HG02759 (cell line): ENCODE results near the gene BRSK2.

Experiments
- ATAC-seq: cut with Tn5 transposase; IDR thresholded peaks from one replicate; pipeline ENCODE4 v1.9.1; 2021; ENCODE audit warnings: mild to moderate bottlenecking, moderate library complexity; ENCODE audit not compliant: unreplicated experiment

Gene BRSK2

GRCh38 chr11:1479006-1479677 lies 89.4 kb downstream of the BRSK2 start:
- no peak for ATAC-seq

- ATAC-seq, result no peak
These were observed 90.0 kb downstream of the BRSK2 start for GRCh38 chr11:1479678-1480118.

- no peak for ATAC-seq
These were observed 90.4 kb downstream of the BRSK2 start for GRCh38 chr11:1480191-1480554.

DNA sequence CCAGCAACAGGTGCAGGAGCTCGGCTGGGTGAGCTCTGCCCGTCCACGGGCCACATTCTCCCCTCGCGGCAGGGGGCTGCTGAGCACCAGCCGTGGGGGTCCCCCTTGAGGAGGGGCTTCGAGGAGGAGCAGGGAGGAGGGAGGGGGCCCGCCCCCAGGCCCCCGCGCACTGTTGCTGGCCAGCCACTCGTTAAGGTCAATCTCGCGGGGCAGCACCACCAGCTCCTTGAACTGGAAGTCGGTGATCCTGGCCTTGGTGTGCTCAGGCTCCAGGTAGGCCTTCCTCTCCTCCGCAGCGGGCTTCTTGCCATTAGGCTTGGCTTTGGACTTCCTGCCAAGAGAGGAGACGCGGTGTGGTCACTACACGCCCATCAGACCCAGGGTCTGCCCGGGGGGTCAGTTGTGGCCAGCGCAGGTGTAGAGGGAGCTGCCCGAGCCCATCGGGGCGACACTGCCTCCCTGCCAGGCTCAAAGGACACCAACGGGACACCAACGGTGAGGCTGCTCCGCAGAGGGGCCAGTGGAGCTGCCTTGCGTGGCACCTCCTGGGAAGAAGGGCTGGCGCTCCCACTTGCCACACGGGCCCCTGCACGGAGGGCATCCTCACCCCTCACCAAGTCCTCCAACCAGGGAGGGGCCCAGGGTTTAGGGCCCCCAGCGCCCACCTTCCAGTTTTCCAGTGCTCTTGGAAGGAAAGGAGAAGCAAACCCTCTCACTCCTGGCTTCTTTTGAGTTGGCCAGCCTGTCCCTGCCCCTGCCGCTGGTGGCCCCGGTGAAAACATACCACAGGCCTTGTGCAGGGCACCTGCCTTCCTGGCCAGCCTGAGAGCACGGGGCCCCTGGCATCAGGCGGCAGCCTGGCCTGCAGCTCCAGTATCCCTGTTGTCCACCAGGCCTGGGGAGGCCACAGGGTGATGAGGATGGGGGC lies 91.1 kb downstream of the BRSK2 start:
- ATAC-seq, result no peak

- no peak for ATAC-seq
These were observed 91.7 kb downstream of the BRSK2 start for GRCh38 chr11:1481483-1481825.

DNA sequence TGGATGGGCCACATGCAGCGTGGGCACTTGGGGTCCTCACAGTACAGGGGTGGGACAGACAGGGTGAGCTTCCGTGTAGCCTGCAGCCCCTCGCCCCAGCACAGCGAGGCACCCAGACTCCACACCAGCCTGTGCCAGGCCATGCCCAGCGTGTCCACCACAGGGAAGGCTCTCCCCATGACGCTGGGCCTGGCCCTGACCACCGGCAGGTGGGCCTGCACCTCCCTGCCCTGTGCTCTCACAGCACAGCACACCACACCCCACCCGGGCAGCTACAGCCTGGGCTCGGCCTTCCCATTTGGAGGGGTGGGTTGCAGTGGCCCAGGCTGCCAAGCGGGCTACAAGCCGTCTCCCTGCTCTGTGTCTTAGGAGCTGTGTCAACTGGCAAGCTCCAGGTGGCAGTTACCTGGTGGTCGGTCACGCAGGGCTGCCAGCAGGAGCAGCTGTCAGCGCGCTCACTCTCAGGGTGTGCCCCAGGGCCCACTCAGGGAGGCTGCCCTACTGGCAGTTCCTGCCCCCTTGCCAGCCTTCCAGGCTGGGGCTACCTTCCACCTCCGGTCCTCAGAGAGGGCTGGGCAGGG lies 92.2 kb downstream of the BRSK2 start:
- ATAC-seq, result no peak

DNA sequence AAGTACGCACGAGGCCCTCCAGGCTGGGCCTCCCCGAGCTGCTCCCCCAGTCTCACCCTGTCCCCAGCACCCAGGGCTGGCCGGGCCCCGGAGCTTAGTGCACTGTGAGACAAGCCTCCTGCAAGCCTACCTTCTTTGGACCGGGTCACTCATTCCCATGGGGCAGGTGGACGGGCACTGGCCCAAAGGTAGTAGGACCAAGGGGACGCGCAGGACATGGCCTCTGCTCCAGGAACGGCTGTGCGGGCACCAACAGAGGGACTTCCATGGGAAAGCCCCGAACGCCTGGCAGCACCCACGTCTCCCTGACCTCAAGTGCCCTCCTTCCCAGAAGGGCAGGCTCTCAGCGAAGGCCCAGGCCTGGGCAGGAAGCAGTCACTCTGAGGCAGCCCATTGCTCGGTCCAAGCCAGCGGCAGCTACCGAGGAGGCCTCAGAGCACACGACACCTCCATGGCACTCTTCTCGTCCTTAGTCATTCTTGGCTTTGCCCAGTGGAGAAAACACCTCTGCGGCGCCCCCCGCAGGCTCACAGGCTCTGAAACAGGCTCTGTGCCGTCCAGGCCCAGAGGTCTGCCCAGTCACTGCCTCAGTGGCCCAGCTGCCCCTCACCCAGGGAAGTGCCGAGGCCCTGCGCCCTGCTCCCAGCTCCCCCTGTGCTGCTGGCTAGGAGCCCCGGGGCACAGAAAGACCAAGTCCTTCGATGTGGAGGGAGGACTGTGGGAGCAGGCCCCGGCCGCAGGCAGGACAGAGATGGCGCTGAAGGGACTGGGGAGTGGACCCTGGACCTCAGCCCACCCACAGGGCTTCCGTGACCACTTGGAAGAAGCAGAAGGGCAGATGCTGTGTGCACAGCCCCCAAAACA lies 93.1 kb downstream of the BRSK2 start:
- no peak for ATAC-seq

DNA sequence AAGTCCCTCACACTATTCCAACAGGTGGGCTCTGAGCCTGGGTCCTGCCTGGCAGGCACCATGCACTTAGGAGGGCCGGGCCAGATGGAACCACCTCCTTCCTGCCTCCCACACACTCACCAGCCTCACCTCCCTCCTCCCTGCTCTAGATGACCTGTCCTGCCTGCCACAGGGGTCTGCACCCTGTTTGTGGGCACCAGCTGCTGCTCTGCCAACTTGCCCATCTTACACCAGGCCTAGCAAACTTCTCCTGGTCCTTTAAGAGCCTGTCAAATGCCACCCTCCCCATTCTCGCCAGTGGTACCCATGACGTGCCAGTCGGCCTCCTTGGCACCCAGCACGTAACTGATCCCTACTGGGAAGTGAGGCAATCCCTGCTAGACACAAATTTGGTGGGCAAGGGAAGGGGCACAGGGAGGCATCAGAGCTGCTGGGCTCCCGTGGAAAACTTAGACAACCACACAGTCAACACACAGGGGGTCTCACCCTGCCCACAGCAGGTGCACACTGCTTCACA lies 93.8 kb downstream of the BRSK2 start:
- no peak for ATAC-seq

GRCh38 chr11:1484061-1484671 lies 94.4 kb downstream of the BRSK2 start:
- ATAC-seq, result no peak

DNA sequence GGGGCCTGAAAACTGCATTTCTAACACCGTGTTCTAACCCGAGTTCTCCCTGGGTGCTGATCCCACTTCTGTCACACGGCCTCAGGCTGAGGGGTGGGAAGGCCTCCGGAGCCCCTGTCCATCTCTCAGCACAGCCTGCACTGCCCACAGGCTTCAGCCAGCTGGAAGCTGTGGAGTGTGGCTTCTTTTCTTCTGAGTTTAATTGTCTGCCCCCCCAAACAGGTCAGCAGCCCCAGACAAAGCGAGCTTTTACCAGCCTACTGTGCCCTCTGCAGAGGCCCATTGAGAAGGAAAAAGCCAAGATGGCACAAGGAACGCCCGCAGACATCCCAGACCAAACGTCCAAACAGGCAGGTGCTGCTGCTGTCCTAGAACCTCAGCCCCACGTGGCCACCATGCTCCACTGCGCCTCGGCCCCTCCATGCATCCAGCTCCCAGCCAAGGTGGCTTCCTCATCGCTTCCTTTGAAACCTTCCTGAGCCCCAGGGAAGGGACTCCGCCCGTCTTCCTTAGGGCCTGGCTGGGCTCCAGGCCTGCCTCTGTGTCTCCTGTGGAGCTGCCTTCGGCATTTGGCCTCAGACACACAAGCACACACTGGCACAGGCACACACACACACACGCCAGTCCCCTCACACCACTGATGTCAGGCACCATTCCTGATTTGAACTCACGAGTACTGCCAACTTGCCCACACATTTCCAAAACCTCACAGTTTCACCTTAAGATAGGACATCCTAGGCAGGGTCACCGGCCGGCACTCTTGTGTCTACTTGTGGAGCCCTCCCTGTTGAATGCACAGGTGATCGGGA lies 95.2 kb downstream of the BRSK2 start:
- ATAC-seq, result no peak

- ATAC-seq, result no peak
These were observed 95.8 kb downstream of the BRSK2 start for GRCh38 chr11:1485504-1485885.

- ATAC-seq, result no peak
These were observed 96.5 kb downstream of the BRSK2 start, which contains the start of gene MOB2 for GRCh38 chr11:1486054-1486825. Gene MOB2 (minus strand): TSS chr11:1486779. CDS start chr11:1486556, 223 bp downstream.

DNA sequence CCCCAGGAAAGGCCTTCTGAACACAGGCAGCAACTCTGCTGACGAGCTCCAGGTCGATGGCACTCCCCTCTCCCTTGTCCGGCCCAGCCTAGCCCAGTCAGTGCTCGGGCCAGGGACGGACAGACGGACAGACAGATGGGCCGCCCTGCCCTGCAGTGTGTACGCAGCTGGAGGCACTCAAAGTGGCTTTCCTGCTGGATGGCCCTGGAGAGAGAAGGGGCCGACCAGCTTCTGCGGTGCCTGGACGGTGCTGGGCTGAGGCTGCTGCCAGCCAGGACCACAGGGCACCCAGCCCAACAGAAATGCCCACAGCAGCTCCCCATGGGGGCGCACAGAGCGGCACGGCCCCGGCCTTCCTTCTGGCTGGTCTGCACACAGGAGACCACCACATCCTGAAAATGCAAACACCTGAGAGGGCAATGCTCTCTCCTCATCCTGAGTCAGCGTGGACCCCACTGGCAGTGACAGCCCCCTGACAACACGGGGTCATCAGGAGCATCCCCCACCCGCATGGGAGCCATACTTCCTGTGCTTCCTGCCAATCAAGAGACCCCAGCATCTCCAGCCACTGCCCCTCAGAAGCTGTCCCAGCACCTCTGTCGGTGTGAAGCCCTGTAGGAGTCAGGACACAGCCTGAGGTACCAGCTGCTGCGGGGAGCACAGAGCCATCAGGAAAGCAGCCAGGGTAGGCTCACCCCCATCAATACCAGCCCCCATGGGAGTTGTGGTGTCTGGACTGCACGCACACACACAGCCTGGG lies 97.5 kb downstream of the BRSK2 start:
- no peak for ATAC-seq

GRCh38 chr11:1487851-1488574 lies 98.3 kb downstream of the BRSK2 start:
- no peak for ATAC-seq

DNA sequence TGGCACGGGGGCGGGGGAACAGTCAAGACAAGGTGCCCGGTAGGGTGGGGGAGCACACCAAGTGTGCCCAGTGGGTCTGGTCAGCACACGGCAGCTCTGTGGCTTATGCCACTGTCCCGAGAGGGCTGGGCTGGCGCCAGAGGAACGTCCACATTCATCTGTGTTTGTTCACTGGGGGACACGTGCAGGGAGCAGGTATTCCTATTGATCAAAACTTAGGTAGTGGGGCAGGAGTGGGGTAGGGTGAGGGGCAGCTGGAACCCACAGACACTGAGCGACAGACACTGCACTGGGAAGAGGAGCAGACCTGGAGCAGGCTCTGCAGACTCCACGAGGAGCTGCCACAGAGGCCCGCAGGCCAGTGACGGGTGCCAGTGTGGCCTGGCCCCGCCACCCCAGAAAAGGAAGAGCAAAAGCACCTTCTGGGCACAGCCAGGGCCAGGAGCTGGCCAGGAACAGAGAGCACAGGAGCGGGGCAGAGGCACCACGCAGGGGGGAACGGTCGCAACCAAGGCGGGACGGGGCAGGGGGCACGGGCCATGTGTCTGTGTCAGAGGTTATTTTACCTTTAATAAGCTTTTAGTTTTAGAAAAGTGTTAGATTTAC lies 98.9 kb downstream of the BRSK2 start:
- ATAC-seq, result no peak

DNA sequence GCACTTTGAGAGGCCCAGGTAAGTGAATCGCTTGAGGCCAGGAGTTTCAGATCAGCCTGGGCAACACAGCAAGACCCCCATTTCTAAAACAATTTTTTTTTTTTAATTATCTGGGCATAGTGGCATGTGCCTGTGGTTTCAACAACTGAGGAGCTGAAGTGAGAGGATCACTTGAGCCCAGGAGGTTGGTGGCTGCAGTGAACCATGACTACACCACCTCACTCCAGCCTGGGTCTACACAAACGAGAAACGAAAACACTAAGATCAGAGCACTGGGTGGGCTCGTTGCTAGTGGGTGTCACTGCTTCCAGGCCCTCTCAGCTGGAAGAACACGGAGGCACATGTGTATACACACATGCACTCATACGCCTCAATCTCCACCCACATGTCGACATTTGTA lies 100.9 kb downstream of the BRSK2 start:
- ATAC-seq, result no peak

GRCh38 chr11:1491379-1491778 lies 101.6 kb downstream of the BRSK2 start:
- ATAC-seq, result no peak
